ENCODE data around the gene ZBTB7B. TPM values are rescaled to one million over a fixed set of nuclear protein-coding genes. Genes with fewer than 3 reads are reported as not detected.
"Not testable (repeated sequence)": the region's sequence is repeated elsewhere in the genome, so short reads cannot be mapped to it uniquely, and the experiment has no call there.

The ZBTB7B gene
- total RNA-seq, 1 donor = 15.5 TPM

- peak overlapping the region; percentile 76 for H3K4me3 ChIP-seq (ENCODE audit: low read depth, low read length)
- peak; percentile 96 for DNase-seq (ENCODE audit: low read depth)
- TF ChIP-seq CTCF (IDR thresholded peaks at IDR 0.05; ENCODE audit: insufficient read depth, low read depth, low read length) = no peak
These were observed 29.9 kb upstream of the ZBTB7B start for GRCh38 chr1:154972517-154973343.

- peak; percentile 99 for DNase-seq (ENCODE audit: low read depth)
- H3K4me3 ChIP-seq (ENCODE audit: low read depth, low read length) = peak overlapping the region; percentile 76
- peak; percentile 13 for TF ChIP-seq CTCF (IDR thresholded peaks at IDR 0.05; ENCODE audit: insufficient read depth, low read depth, low read length)
These were observed 29.1 kb upstream of the ZBTB7B start for GRCh38 chr1:154973344-154974101.

GRCh38 chr1:154974102-154974807, 28.3 kb upstream of the ZBTB7B start, which contains the start of gene CKS1B:
Gene CKS1B, plus strand, starts transcription at chr1:154974681. Its CDS starts 65 bp downstream, at chr1:154974746.
- TF ChIP-seq CTCF (IDR thresholded peaks at IDR 0.05; ENCODE audit: insufficient read depth, low read depth, low read length) = no peak
- peak; percentile 100 for DNase-seq (ENCODE audit: low read depth)
- peak within 1 kb of the TSS; percentile 76 for H3K4me3 ChIP-seq (ENCODE audit: low read depth, low read length)

- H3K4me3 ChIP-seq (ENCODE audit: low read depth, low read length) = peak overlapping the region; percentile 76
- DNase-seq (ENCODE audit: low read depth) = peak; percentile 96
- TF ChIP-seq CTCF (IDR thresholded peaks at IDR 0.05; ENCODE audit: insufficient read depth, low read depth, low read length) = no peak
These were observed 27.7 kb upstream of the ZBTB7B start for GRCh38 chr1:154974808-154975408.

- peak; percentile 87 for DNase-seq (ENCODE audit: low read depth)
- no peak for TF ChIP-seq CTCF (IDR thresholded peaks at IDR 0.05; ENCODE audit: insufficient read depth, low read depth, low read length)
These were observed 27.1 kb upstream of the ZBTB7B start for GRCh38 chr1:154975409-154976059.

GRCh38 chr1:154977762-154978161, 24.8 kb upstream of the ZBTB7B start:
- H3K4me3 ChIP-seq (ENCODE audit: low read depth, low read length); DNase-seq (ENCODE audit: low read depth): not testable (repeated sequence)

More at GRCh38 chr1:154975409-154976059, 27.1 kb upstream of the ZBTB7B start:
- peak overlapping the region; percentile 76 for H3K4me3 ChIP-seq (ENCODE audit: low read depth, low read length)

Data from fibroblast of villous mesenchyme (primary cell).